Kidney (tissue), 14 donors: ENCODE measurements around the gene ADAMTS9. TPM values are rescaled to one million over a fixed set of nuclear protein-coding genes. Genes with fewer than 3 reads are reported as not detected.

Source experiments
- DNase-seq, 5 donors: peaks; one replicate each; pipeline ENCODE4 v3.0.0-alpha.2; 2013 to 2020
- FAIRE-seq: peaks from 2 replicates; lab custom pipeline; 2012; peaks lifted over from hg19 to GRCh38; lab: Jason Lieb, UNC
- H3K27ac ChIP-seq, 2 donors: one replicate each; pipeline ENCODE4 v1.7.0; 2013; ENCODE audit warnings: low read depth in 2 of 2, low read length in 2 of 2, inconsistent platforms in 1 of 2
- H3K27me3 ChIP-seq: one replicate; pipeline ENCODE4 v1.7.1; 2013; ENCODE audit warnings: low read length, inconsistent platforms; ENCODE audit not compliant: control insufficient read depth, insufficient read depth
- H3K36me3 ChIP-seq, 3 donors: one replicate each; pipeline versions ENCODE4 v1.7.0 to v1.7.1; 2013; ENCODE audit warnings: low read length in 3 of 3, control low read depth in 1 of 3, inconsistent platforms in 1 of 3; ENCODE audit not compliant: insufficient read depth in 3 of 3, control insufficient read depth in 2 of 3
- H3K4me1 ChIP-seq, 3 donors: one replicate each; pipeline versions ENCODE4 v1.7.0 to v1.7.1; 2013; ENCODE audit warnings: low read length in 3 of 3, inconsistent platforms in 1 of 3, low read depth in 1 of 3; ENCODE audit not compliant: control insufficient read depth in 2 of 3, insufficient read depth in 2 of 3
- H3K4me3 ChIP-seq, 3 donors: one replicate each; pipeline versions ENCODE4 v1.7.0 to v1.8.1; 2013; ENCODE audit warnings: low read length in 3 of 3, control low read depth in 1 of 3, inconsistent platforms in 1 of 3
- H3K9ac ChIP-seq, 3 donors: one replicate each; pipeline versions ENCODE4 v1.7.0 to v1.7.1; 2013; ENCODE audit warnings: low read length in 3 of 3, control low read depth in 1 of 3, inconsistent platforms in 1 of 3
- H3K9me3 ChIP-seq, 3 donors: one replicate each; pipeline versions ENCODE4 v1.7.0 to v1.7.1; 2013; ENCODE audit warnings: low read length in 3 of 3, control low read depth in 1 of 3, inconsistent platforms in 1 of 3; ENCODE audit not compliant: control insufficient read depth in 2 of 3, insufficient read depth in 1 of 3
- intact Hi-C: fragments of 100-400 bp; cut with DNase I; formaldehyde crosslinking; loops from one replicate; pipeline ENCODE4 v1.11.1; 2022
- polyA plus RNA-seq: library from polyadenylated mRNA; stranded (reverse); fragments of 350-450 nt; fragmentation: Illumina TruSeq; extraction: RNeasy Lipid Tissue Mini Kit (QIAGEN cat#74804); gene quantifications from one replicate; pipeline ENCODE4 v1.2.3, GENCODE V29; 2014; ENCODE audit warnings: low read depth, low replicate concordance; ENCODE audit not compliant: insufficient read depth
- total RNA-seq: library from RNA; stranded (reverse); fragmentation: NEBNext Ultra II Directional; extraction: Animal tissue kit (Norgen Biotek cat#: 25700); gene quantifications from one replicate; pipeline ENCODE4 v1.2.1, GENCODE V29; 2021
- TF ChIP-seq, protein P1 (sequence below): IDR thresholded peaks from 3 replicates; pipeline ENCODE4 v1.5.1; 2012; ENCODE audit warnings: mild to moderate bottlenecking, moderate library complexity, borderline replicate concordance; ENCODE audit not compliant: insufficient read depth; ENCODE audit errors: extremely low read depth
- donor health status: control.
- donor health status: control.
- donor health status: control.
- donor health status: control.
- donor health status: control.
- donor health status: DM: yes; HTN: yes; CAD: no.
- donor health status: Normal renal cell carcinoma (clear cell type).

The ADAMTS9 gene
- total and polyA plus RNA-seq, 2 donors from 2014 or later, result 25.0 to 117 TPM

DNA sequence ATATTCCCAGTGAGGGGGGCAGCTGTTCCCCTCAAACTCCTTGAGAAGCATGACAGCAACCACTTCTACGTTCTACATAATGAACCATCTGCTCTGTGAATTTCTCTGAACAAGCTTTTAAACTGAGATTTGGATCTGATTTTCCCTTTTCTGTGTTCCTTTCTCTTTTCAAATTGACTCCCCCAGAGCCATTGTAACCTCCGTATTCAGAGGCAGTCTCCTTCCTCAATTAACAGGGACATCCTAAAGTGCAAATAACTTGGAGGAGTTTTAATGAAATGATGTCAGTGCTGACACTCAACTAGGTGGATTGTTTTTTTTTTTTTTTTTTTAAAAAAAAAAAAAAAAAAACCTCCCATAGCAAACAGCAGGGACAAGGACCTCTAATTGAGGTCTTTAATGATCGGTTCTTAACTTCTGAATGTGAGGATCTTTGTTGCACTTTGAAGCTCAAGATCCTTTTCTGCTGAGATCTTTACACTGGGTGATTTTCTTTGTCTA lies 48.8 kb downstream of the ADAMTS9 start:
- intact Hi-C loops, result no loop called here
- no peak overlapping the region for H3K27ac ChIP-seq
- no peak overlapping the region for H3K9ac ChIP-seq
- DNase-seq (no peak), FAIRE-seq (no peak)
- no peaks in the 10 kb centered on the region for H3K9me3 ChIP-seq
- H3K4me1 ChIP-seq, result peaks cover 0 to 5% (median 0%) of the 10 kb centered on the region in 3 donors
- no peak overlapping the region for H3K4me3 ChIP-seq
- TF ChIP-seq, protein P1, sequence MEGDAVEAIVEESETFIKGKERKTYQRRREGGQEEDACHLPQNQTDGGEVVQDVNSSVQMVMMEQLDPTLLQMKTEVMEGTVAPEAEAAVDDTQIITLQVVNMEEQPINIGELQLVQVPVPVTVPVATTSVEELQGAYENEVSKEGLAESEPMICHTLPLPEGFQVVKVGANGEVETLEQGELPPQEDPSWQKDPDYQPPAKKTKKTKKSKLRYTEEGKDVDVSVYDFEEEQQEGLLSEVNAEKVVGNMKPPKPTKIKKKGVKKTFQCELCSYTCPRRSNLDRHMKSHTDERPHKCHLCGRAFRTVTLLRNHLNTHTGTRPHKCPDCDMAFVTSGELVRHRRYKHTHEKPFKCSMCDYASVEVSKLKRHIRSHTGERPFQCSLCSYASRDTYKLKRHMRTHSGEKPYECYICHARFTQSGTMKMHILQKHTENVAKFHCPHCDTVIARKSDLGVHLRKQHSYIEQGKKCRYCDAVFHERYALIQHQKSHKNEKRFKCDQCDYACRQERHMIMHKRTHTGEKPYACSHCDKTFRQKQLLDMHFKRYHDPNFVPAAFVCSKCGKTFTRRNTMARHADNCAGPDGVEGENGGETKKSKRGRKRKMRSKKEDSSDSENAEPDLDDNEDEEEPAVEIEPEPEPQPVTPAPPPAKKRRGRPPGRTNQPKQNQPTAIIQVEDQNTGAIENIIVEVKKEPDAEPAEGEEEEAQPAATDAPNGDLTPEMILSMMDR, result no peak
- H3K36me3 ChIP-seq, result peaks cover 5 to 10% (median 6%) of the 10 kb centered on the region in 3 donors
- no peaks in the 10 kb centered on the region for H3K27me3 ChIP-seq

GRCh38 chr3:64638511-64638910 lies 49.3 kb downstream of the ADAMTS9 start:
- TF ChIP-seq, protein P1, result no peak
- intact Hi-C loops, result no loop called here
- Histone ChIP-seq H3K4me1 (peaks cover 0 to 5% (median 0%) of the 10 kb centered on the region in 3 donors), H3K27me3 (no peaks in the 10 kb centered on the region), H3K4me3 (no peak overlapping the region), H3K9me3 (no peaks in the 10 kb centered on the region), H3K27ac (no peak overlapping the region), H3K36me3 (peaks cover 5 to 12% (median 7%) of the 10 kb centered on the region in 3 donors), H3K9ac (no peak overlapping the region)
- no peak for FAIRE-seq
- no peak for DNase-seq

- FAIRE-seq (no peak), DNase-seq (no peak)
- intact Hi-C loops, result no loop called here
- TF ChIP-seq, protein P1, result no peak
- Histone ChIP-seq H3K27me3 (no peaks in the 10 kb centered on the region), H3K9me3 (no peaks in the 10 kb centered on the region), H3K4me1 (no peaks in the 10 kb centered on the region), H3K36me3 (peaks cover 6 to 34% (median 17%) of the 10 kb centered on the region in 3 donors), H3K4me3 (no peak overlapping the region), H3K27ac (no peak overlapping the region), H3K9ac (no peak overlapping the region)
These were observed 53.4 kb downstream of the ADAMTS9 start for GRCh38 chr3:64634417-64634816.

- Histone ChIP-seq H3K4me1 (peaks cover 0 to 3% (median 2%) of the 10 kb centered on the region in 3 donors), H3K9ac (no peak overlapping the region), H3K4me3 (no peak overlapping the region), H3K9me3 (no peaks in the 10 kb centered on the region), H3K27me3 (no peaks in the 10 kb centered on the region), H3K36me3 (peaks cover 9 to 41% (median 20%) of the 10 kb centered on the region in 3 donors), H3K27ac (no peak overlapping the region)
- DNase-seq (no peak), FAIRE-seq (no peak)
- intact Hi-C loops, result no loop called here
- TF ChIP-seq, protein P1, result no peak
These were observed 55.8 kb downstream of the ADAMTS9 start for GRCh38 chr3:64631951-64632350.
